K562 treated with DMSO at 1 percent for 4 hours (cell line): ENCODE measurements around the gene IGFALS. TPM values are rescaled to one million over a fixed set of nuclear protein-coding genes. Genes with fewer than 3 reads are reported as not detected.

Experiments used
- total RNA-seq: library from RNA; unstranded; fragments of 300-600 nt; gene quantifications from 2 replicates; pipeline ENCODE4 v1.2.3, GENCODE V29; 2022; ENCODE audit not compliant: insufficient read depth

IGFALS gene
- total RNA-seq: 0.61 and 0.96 TPM in 2 replicates

DNA sequence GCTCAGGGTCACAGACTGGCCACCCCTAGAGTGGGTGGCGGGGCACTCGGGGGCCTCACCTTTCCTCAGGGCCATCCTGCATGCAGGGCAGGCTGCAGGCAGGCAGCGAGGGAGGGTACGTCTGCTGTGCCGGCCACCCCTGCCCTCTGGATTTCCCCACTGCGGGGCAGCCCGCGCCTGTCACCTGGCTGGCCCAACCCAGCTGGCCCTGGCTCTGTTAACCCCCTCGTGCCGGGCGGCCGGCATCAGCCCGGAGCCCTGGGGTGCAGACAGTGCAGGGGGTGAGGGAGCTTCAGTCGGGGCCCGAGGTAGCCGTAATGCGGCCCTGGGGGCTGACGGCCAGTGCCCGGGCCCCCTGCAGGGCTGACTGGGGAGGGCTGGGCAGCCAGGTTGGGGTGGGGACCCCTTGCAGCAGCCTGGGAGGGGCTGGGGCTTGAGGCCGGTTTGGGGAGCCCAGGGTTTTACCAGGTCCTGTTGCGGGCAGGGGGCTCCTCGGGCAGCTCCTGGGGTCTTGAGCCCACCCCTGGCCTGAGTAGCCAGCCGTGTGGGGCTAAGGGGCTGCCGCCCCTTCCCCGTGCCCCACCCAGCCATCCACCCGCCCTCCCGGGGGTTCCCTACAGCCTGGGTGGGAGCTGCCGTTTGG lies at the start of gene IGFALS:
Gene IGFALS, minus strand, starts transcription at position 128 of the 643 bp plus-strand sequence. Its CDS starts 53 bp downstream, at position 75.

DNA sequence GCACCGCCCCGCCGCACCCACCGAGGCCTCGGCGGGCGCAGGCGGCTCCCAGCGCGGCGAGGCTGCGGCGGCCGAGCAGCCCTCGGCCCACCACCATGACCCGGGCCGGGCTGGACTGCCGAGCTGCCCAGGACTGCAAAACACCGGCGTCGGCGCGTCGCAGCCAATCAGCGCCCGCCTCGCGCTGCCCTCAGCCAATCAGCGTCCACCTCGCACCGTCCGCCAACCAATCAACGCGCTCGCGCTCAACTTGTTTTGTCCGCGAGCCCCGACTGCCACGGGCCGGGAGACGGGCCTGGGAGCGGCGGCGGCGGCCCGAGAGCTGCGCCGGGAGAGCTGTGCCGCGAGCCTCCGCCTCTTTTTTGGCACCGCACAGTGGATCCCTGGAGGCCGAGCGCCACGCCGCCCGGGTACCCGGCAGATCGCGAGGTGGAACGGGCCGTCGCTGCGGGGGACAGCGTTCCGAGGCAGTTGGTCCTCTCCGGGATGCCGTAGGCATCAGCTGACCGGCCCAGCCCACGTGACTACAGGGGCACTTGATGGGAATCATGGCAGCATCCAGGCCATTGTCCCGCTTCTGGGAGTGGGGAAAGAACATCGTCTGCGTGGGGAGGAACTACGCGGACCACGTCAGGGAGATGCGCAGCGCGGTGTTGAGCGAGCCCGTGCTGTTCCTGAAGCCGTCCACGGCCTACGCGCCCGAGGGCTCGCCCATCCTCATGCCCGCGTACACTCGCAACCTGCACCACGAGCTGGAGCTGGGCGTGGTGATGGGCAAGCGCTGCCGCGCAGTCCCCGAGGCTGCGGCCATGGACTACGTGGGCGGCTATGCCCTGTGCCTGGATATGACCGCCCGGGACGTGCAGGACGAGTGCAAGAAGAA lies 33.4 kb upstream of the IGFALS start, which contains the start of the genes FAHD1 and HAGH:
Gene FAHD1, plus strand, starts transcription at position 516 of the 883 bp plus-strand sequence. Its CDS starts 33 bp downstream, at position 549.
Gene HAGH, minus strand, starts transcription at position 135 of the 883 bp plus-strand sequence. Its CDS starts 38 bp downstream, at position 97.

DNA sequence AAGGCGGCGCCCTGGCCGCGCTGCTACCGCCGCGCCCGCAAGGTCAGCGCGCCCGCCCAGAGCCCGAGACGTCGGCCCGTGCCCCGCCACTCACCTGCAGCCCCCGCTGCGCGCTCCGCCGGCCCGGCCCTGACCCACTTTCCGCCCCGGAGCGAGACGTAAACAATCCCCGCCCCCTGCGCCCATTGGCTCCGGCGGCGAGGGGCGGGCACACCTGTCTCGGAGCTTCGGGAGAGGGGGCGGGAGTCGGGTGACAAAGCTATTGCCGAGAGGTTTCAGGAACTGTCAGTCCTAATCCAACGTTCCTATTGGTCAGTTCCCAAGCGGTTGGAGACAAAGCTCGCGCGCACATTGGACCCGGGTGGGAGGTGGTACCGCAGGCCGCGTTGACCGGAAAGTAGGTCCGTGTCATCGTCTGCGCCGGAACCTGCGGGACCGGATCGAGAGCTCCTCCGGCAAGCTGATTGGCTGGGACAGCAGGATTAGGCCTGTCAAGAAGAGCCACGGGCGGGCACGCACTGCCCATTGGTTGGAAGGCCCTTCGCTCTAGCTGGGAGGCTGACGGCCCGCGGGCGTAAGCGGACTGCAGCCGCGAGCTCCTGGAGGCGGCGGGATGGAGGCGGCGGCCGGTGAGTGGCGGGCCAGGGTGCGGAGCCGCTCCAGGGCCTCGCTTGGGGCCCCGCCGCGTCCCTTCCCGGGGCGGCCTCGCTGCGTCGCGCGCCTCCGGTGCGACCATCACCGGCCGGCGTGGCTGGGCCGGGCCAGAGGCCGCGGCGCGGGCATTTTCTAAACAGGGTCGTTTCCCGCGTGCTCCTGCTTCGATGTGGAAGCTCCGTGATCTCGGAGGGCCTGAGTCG lies 10.9 kb downstream of the IGFALS start, which contains the start of the genes NUBP2 and SPSB3:
Gene NUBP2, plus strand, starts transcription at position 553 of the 857 bp plus-strand sequence. Its CDS starts 61 bp downstream, at position 614.
Gene SPSB3, minus strand, starts transcription at position 164 of the 857 bp plus-strand sequence. CDS start 1,088 bp downstream, outside the sequence.

DNA sequence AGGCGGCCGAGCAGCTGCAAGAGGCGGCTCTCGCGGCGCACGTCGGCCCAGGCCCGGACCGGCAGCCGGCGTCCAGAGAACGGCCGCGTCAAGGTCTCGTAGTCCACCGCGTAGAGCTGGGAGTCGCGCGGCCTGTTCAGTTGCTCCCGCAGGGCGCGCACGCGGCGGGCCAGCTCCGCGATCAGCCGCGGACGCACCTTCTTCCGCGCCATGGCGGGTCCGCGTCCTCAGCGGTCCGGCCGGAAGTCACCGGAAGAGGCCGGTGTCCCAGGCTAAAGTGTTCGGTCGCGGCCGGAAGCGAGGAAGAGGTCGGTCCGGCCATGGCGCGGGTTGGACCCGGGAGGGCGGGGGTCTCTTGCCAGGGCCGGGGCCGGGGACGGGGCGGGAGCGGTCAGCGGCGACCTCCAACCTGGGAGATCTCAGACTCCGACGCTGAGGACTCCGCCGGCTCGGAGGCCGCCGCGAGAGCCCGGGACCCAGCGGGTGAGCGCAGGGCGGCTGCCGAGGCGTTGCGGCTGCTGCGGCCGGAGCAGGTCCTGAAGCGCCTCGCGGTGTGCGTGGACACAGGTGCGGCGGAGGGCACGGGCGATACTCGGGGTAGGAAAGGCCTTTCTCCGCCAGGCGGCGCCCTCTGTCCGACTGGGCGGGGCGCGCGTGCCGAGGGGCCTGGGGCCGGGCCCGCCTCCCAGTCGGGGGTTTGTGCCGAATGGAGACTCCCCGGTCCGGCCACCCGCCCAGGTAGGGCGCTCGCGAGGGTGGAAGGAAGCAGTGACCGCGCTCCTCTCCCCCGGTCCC lies 20.4 kb downstream of the IGFALS start, which contains the start of gene MRPS34:
Gene MRPS34, minus strand, starts transcription at position 227 of the 795 bp plus-strand sequence. Its CDS starts 15 bp downstream, at position 212.

DNA sequence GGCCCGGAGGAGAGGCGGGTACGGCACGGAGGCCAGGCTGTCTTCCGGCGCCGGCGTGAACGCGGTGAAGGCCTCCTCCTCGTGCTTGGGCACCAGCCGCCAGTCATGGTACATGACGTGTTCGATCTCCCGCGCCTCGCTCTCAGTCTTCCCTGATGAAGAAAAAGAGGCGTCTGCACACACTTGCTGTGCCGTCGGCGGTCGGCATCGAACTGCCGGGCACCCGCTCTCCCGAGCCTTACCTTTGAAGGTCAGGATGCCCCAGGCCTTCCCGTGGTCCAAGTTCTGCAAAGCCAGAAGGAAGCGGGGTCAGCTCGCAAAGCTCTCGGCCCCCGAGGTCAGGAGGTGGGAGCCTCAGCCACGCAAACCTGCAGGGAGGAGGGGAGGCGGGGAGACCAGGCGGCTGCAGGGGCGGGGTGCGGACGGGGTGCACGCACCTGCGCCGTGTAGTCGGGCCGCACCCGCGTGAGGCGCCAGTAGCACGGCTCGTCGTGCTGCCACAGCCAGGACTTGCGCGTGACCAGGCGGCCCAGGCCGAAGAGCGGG lies 21.1 kb downstream of the IGFALS start, which contains the start of gene EME2:
Gene EME2, plus strand, starts transcription at position 449 of the 546 bp plus-strand sequence. CDS start 418 bp downstream, outside the sequence.

DNA sequence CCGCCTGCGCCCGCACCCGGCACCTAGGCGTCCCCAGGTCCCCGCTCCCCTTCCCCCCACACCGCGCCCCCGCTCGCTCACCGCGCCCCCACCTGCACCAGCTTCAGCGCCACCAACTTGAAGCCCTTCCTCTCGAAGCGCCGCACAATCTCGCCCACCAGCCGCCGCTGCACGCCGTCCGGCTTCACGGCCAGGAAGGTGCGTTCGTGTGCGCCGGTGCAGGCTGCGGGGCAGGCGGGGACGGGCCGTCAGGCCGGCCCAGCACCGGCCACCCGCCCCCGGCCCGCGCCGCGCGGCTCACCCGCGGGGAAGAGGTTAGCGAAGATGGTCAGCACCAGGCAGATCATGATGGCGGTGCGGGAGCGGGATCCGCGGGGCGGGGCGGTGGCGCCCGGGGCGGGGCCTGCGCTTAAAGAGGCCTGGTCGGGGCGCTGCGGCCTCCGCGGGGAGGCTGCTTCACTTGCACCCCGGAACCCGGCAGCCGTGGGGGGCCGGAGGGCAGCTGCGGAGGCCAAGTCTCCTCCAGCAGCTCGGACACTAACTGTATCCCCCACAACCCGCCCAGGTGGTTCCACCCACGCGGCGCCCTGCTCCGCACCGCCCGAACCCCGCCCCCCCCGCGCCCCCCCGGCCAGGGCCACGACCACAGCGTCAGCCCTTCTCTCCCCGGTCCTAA lies 22.2 kb downstream of the IGFALS start, which contains the start of gene NME3:
Gene NME3, minus strand, starts transcription at position 356 of the 676 bp plus-strand sequence. Its CDS starts 9 bp downstream, at position 347.

Other genes with a start within 250 kb of the IGFALS start
- gene IFT140, start 181.6 kb downstream of the IGFALS start, total RNA-seq: 7.6 and 7.7 TPM in 2 replicates
- gene CRAMP1, start 181.3 kb downstream of the IGFALS start, total RNA-seq: 9.3 and 14.1 TPM in 2 replicates
- gene JPT2, start 115.4 kb downstream of the IGFALS start, total RNA-seq: 45.2 and 46.3 TPM in 2 replicates
- 33.8 and 40.6 TPM in 2 replicates for gene MAPK8IP3, start 87.5 kb downstream of the IGFALS start, total RNA-seq
- 64.2 and 84.8 TPM in 2 replicates for gene NME3, start 22.2 kb downstream of the IGFALS start, total RNA-seq
- gene EME2, start 20.9 kb downstream of the IGFALS start, total RNA-seq: 5.9 and 6.2 TPM in 2 replicates
- 233 and 260 TPM in 2 replicates for gene MRPS34, start 20.6 kb downstream of the IGFALS start, total RNA-seq
- 61.7 and 72.9 TPM in 2 replicates for gene SPSB3, start 11.1 kb downstream of the IGFALS start, total RNA-seq
- 116 and 132 TPM in 2 replicates for gene NUBP2, start 10.7 kb downstream of the IGFALS start, total RNA-seq
- gene HAGH, start 33.1 kb upstream of the IGFALS start, total RNA-seq: 59.4 and 75.6 TPM in 2 replicates
- 12.5 and 17.8 TPM in 2 replicates for gene FAHD1, start 33.5 kb upstream of the IGFALS start, total RNA-seq
- gene MEIOB, start 78.5 kb upstream of the IGFALS start, total RNA-seq: 61.7 and 62.6 TPM in 2 replicates
- not detected in 2 replicates for gene HS3ST6, start 124.7 kb upstream of the IGFALS start, total RNA-seq
- 55.4 and 70.9 TPM in 2 replicates for gene MSRB1, start 149.5 kb upstream of the IGFALS start, total RNA-seq
- 0.47 TPM in 1 of 2 replicates, not detected in the other for gene RPL3L, start 161.0 kb upstream of the IGFALS start, total RNA-seq
- gene NDUFB10, start 165.8 kb upstream of the IGFALS start, total RNA-seq: 214 and 219 TPM in 2 replicates
- gene RPS2, start 171.1 kb upstream of the IGFALS start, total RNA-seq: 6,829 and 8,005 TPM in 2 replicates
- gene RNF151, start 173.2 kb upstream of the IGFALS start, total RNA-seq: not detected in 2 replicates
- 41.9 and 47.0 TPM in 2 replicates for gene TBL3, start 178.3 kb upstream of the IGFALS start, total RNA-seq
- not detected in 2 replicates for gene NOXO1, start 187.8 kb upstream of the IGFALS start, total RNA-seq
- 54.4 and 64.7 TPM in 2 replicates for gene GFER, start 190.5 kb upstream of the IGFALS start, total RNA-seq
- gene SYNGR3, start 196.3 kb upstream of the IGFALS start, total RNA-seq: 30.6 and 35.1 TPM in 2 replicates
- 103 and 116 TPM in 2 replicates for gene ZNF598, start 216.1 kb upstream of the IGFALS start, total RNA-seq
- gene NPW, start 226.1 kb upstream of the IGFALS start, total RNA-seq: 1.6 and 5.6 TPM in 2 replicates
- gene NHERF2, start 233.2 kb upstream of the IGFALS start, total RNA-seq: 28.8 and 29.0 TPM in 2 replicates